Mesenchymal stem cell (in vitro differentiated cells and primary cell): ENCODE results near the gene ZNF687.

Experiments
- DNase-seq: peaks from one replicate; pipeline ENCODE4 v3.0.0-alpha.2; 2013
- H2AFZ ChIP-seq: one replicate; pipeline ENCODE4 v1.6.1; 2013; ENCODE audit warnings: low read depth, mild to moderate bottlenecking, control low read depth, inconsistent platforms, low read length, moderate library complexity
- H2AK5ac ChIP-seq: 2 replicates; pipeline ENCODE4 v1.6.1; 2013; ENCODE audit warnings: low read length, moderate library complexity, mild to moderate bottlenecking, inconsistent platforms; ENCODE audit not compliant: severe bottlenecking
- H2BK120ac ChIP-seq: one replicate; pipeline ENCODE4 v1.6.1; 2013; ENCODE audit warnings: low read depth, mild to moderate bottlenecking, inconsistent platforms, low read length, moderate library complexity
- H2BK12ac ChIP-seq, 2 experiments: one replicate each; pipeline ENCODE4 v1.6.1; 2013; ENCODE audit warnings: inconsistent platforms in 2 of 2, low read length in 2 of 2, mild to moderate bottlenecking in 2 of 2, moderate library complexity in 2 of 2, control low read depth in 1 of 2
- H2BK15ac ChIP-seq: one replicate; pipeline ENCODE4 v1.6.1; 2013; ENCODE audit warnings: mild to moderate bottlenecking, low read depth, inconsistent platforms; ENCODE audit not compliant: poor library complexity, severe bottlenecking
- H2BK5ac ChIP-seq: 2 replicates; pipeline ENCODE4 v1.6.1; 2013; ENCODE audit warnings: low read depth, mild to moderate bottlenecking, low read length, control low read depth, inconsistent platforms; ENCODE audit not compliant: poor library complexity, severe bottlenecking
- H3K14ac ChIP-seq, 2 experiments: one replicate each; pipeline ENCODE4 v1.6.1; 2013; ENCODE audit warnings: inconsistent platforms in 2 of 2, low read length in 2 of 2, control low read depth in 1 of 2, mild to moderate bottlenecking in 1 of 2, moderate library complexity in 1 of 2
- H3K18ac ChIP-seq, 2 experiments: one replicate each; pipeline ENCODE4 v1.6.1; 2013; ENCODE audit warnings: inconsistent platforms in 2 of 2, low read length in 2 of 2, control low read depth in 1 of 2, low read depth in 1 of 2, mild to moderate bottlenecking in 1 of 2
- H3K23ac ChIP-seq, 2 experiments: one replicate each; pipeline ENCODE4 v1.6.1; 2013; ENCODE audit warnings: inconsistent platforms in 2 of 2, low read length in 2 of 2, mild to moderate bottlenecking in 2 of 2, moderate library complexity in 2 of 2, control low read depth in 1 of 2
- H3K27ac ChIP-seq: 2 replicates; pipeline ENCODE4 v1.5.1; 2013; ENCODE audit warnings: mild to moderate bottlenecking, moderate library complexity, low read length, control low read depth, inconsistent platforms; ENCODE audit not compliant: poor library complexity, severe bottlenecking
- H3K27me3 ChIP-seq, 2 experiments: 2 replicates each; pipeline versions ENCODE4 v1.6.1 to v1.7.0; 2013; ENCODE audit warnings: low read length in 2 of 2, mild to moderate bottlenecking in 2 of 2, moderate library complexity in 2 of 2, control low read depth in 1 of 2, inconsistent platforms in 1 of 2; ENCODE audit not compliant: control insufficient read depth in 1 of 2, insufficient read depth in 1 of 2
- H3K36me3 ChIP-seq, 2 experiments: 2 replicates each; pipeline versions ENCODE4 v1.6.1 to v1.7.0; 2013; ENCODE audit warnings: low read length in 2 of 2, control low read depth in 1 of 2, inconsistent platforms in 1 of 2, low read depth in 1 of 2, mild to moderate bottlenecking in 1 of 2; ENCODE audit not compliant: insufficient read depth in 2 of 2, control insufficient read depth in 1 of 2
- H3K4ac ChIP-seq, 2 experiments: one replicate each; pipeline ENCODE4 v1.6.1; 2013; ENCODE audit warnings: inconsistent platforms in 2 of 2, low read length in 2 of 2, mild to moderate bottlenecking in 2 of 2, moderate library complexity in 2 of 2, control low read depth in 1 of 2, low read depth in 1 of 2
- H3K4me1 ChIP-seq: 2 replicates; pipeline ENCODE4 v1.6.1; 2013; ENCODE audit warnings: low read depth, low read length, control low read depth; ENCODE audit not compliant: control insufficient read depth, insufficient read depth
- H3K4me2 ChIP-seq: 2 replicates; pipeline ENCODE4 v1.6.1; 2013; ENCODE audit warnings: low read length, mild to moderate bottlenecking, inconsistent platforms; ENCODE audit not compliant: poor library complexity, severe bottlenecking
- H3K4me3 ChIP-seq, 2 experiments: 2 replicates each; pipeline versions ENCODE4 v1.5.1 to v1.7.0; 2013; ENCODE audit warnings: low read length in 2 of 2, mild to moderate bottlenecking in 2 of 2, control low read depth in 1 of 2, low read depth in 1 of 2; ENCODE audit not compliant: insufficient read depth in 1 of 2
- H3K79me1 ChIP-seq: replicated peaks from 2 replicates; pipeline ENCODE4 v1.6.1; 2013; ENCODE audit warnings: mild to moderate bottlenecking, control low read depth, low read length, inconsistent platforms; ENCODE audit not compliant: poor library complexity, severe bottlenecking
- H3K9ac ChIP-seq: 2 replicates; pipeline ENCODE4 v1.7.0; 2013; ENCODE audit warnings: mild to moderate bottlenecking, low read length, moderate library complexity
- H3K9me3 ChIP-seq: 2 replicates; pipeline ENCODE4 v1.7.0; 2013; ENCODE audit warnings: mild to moderate bottlenecking, low read length; ENCODE audit not compliant: control insufficient read depth
- H4K8ac ChIP-seq: one replicate; pipeline ENCODE4 v1.6.1; 2013; ENCODE audit warnings: inconsistent platforms, mild to moderate bottlenecking, low read length, moderate library complexity
- H4K91ac ChIP-seq: one replicate; pipeline ENCODE4 v1.6.1; 2013; ENCODE audit warnings: mild to moderate bottlenecking, low read length, inconsistent platforms
- WGBS: methylation state at CpG from one replicate; pipeline ENCODE4 v1.1.7; 2013; ENCODE audit warnings: mixed read lengths; 5-methylcytosine and 5-hydroxymethylcytosine counted together

Gene ZNF687

GRCh38 chr1:151292207-151293030 is 10.3 kb downstream of the ZNF687 start:
- Histone ChIP-seq H2BK15ac (no peak overlapping the region), H3K27ac (no peak overlapping the region), H3K27me3 (no peaks in the 10 kb centered on the region), H2BK5ac (no peak overlapping the region), H3K4me3 (no peak overlapping the region), H4K91ac (no peak overlapping the region), H3K4ac (no peak overlapping the region), H2BK120ac (no peak overlapping the region), H3K4me2 (no peak overlapping the region), H2AK5ac (no peak overlapping the region), H3K23ac (no peak overlapping the region), H3K4me1 (peaks cover 4% of the 10 kb centered on the region), H3K18ac (no peak overlapping the region), H3K9ac (no peak overlapping the region), H3K9me3 (no peaks in the 10 kb centered on the region), H3K14ac (no peak overlapping the region), H4K8ac (no peak overlapping the region), H2BK12ac (no peak overlapping the region), H3K79me1 (peaks cover 28% of the 10 kb centered on the region), H2AFZ (no peak overlapping the region), H3K36me3 (peaks cover 85 to 93% of the 10 kb centered on the region in 2 experiments)
- DNase-seq: no peak
- WGBS: 97% methylated on average over 12 of the region's 13 CpGs

- DNase-seq: no peak
- no peaks in the 10 kb centered on the region for H3K9me3 ChIP-seq
- H3K4ac ChIP-seq: no peak overlapping the region
- no peak overlapping the region for H3K27ac ChIP-seq
- H2AFZ ChIP-seq: no peak overlapping the region
- H3K27me3 ChIP-seq: no peaks in the 10 kb centered on the region
- H2BK5ac ChIP-seq: no peak overlapping the region
- no peak overlapping the region for H3K4me2 ChIP-seq
- no peak overlapping the region for H4K91ac ChIP-seq
- H3K36me3 ChIP-seq: peaks cover 83 to 92% of the 10 kb centered on the region in 2 experiments
- no peak overlapping the region for H2AK5ac ChIP-seq
- WGBS: 94% methylated on average over 4 of the region's 6 CpGs
- H3K4me3 ChIP-seq: no peak overlapping the region
- no peak overlapping the region for H3K14ac ChIP-seq
- H3K4me1 ChIP-seq: peaks cover 4% of the 10 kb centered on the region
- peak overlapping the region; percentile 9 for H2BK15ac ChIP-seq
- no peak overlapping the region for H4K8ac ChIP-seq
- no peak overlapping the region for H2BK12ac ChIP-seq
- H3K9ac ChIP-seq: no peak overlapping the region
- no peak overlapping the region for H2BK120ac ChIP-seq
- H3K18ac ChIP-seq: no peak overlapping the region
- no peak overlapping the region for H3K23ac ChIP-seq
- peaks cover 23% of the 10 kb centered on the region for H3K79me1 ChIP-seq
These were observed 11.0 kb downstream of the ZNF687 start for GRCh38 chr1:151293093-151293492.

GRCh38 chr1:151294742-151295462 is 12.8 kb downstream of the ZNF687 start:
- H3K9me3 ChIP-seq: no peaks in the 10 kb centered on the region
- H2BK12ac ChIP-seq: no peak overlapping the region
- H2AFZ ChIP-seq: no peak overlapping the region
- no peak overlapping the region for H3K14ac ChIP-seq
- no peak overlapping the region for H3K4me3 ChIP-seq
- no peak overlapping the region for H2BK5ac ChIP-seq
- peaks cover 15% of the 10 kb centered on the region for H3K79me1 ChIP-seq
- H3K27me3 ChIP-seq: no peaks in the 10 kb centered on the region
- H3K18ac ChIP-seq: no peak overlapping the region
- no peak overlapping the region for H3K27ac ChIP-seq
- WGBS: 89% methylated on average over 2 of the region's 2 CpGs
- H2AK5ac ChIP-seq: no peak overlapping the region
- H3K4me2 ChIP-seq: no peak overlapping the region
- H3K4me1 ChIP-seq: no peaks in the 10 kb centered on the region
- no peak overlapping the region for H4K8ac ChIP-seq
- H3K4ac ChIP-seq: no peak overlapping the region
- H4K91ac ChIP-seq: no peak overlapping the region
- H3K23ac ChIP-seq: no peak overlapping the region
- H2BK15ac ChIP-seq: no peak overlapping the region
- H3K9ac ChIP-seq: no peak overlapping the region
- peaks cover 77 to 92% of the 10 kb centered on the region in 2 experiments for H3K36me3 ChIP-seq
- no peak overlapping the region for H2BK120ac ChIP-seq
- no peak for DNase-seq

GRCh38 chr1:151309811-151310323 is 27.8 kb downstream of the ZNF687 start:
- Histone ChIP-seq H3K9ac (peak overlapping the region; percentile 73), H2BK120ac (no peak overlapping the region), H3K79me1 (peaks cover 27% of the 10 kb centered on the region), H3K4me3 (peak overlapping the region in 1 of 2 experiments; percentile 30), H3K23ac (no peak overlapping the region), H3K27me3 (no peaks in the 10 kb centered on the region), H2AFZ (no peak overlapping the region), H3K18ac (no peak overlapping the region), H3K36me3 (peaks cover 30 to 57% of the 10 kb centered on the region in 2 experiments), H3K4ac (no peak overlapping the region), H2BK15ac (no peak overlapping the region), H4K91ac (no peak overlapping the region), H3K27ac (peak overlapping the region; percentile 78), H2AK5ac (peak overlapping the region; percentile 21), H2BK5ac (no peak overlapping the region), H3K4me2 (peak overlapping the region; percentile 11), H3K4me1 (peaks cover 30% of the 10 kb centered on the region), H4K8ac (no peak overlapping the region), H2BK12ac (no peak overlapping the region), H3K14ac (no peak overlapping the region), H3K9me3 (no peaks in the 10 kb centered on the region)
- DNase-seq: peak; percentile 94
- WGBS: 49% methylated on average over 7 of the region's 7 CpGs
